Ishikawa (cell line): ENCODE results near the gene COL28A1.

Source experiments
- CEBPB ChIP-seq: IDR thresholded peaks from 2 replicates; pipeline ENCODE4 v1.6.1; 2012
- CREB1 ChIP-seq: IDR thresholded peaks from 2 replicates; pipeline ENCODE4 v1.6.1; 2012; ENCODE audit warnings: low read depth
- EGR1 ChIP-seq: IDR thresholded peaks from 2 replicates; pipeline ENCODE4 v1.6.1; 2012
- EP300 ChIP-seq: IDR thresholded peaks from 2 replicates; pipeline ENCODE4 v1.6.1; 2012; ENCODE audit warnings: borderline replicate concordance
- FOXM1 ChIP-seq: IDR thresholded peaks from 2 replicates; pipeline ENCODE4 v1.6.1; 2012; ENCODE audit warnings: low read depth, borderline replicate concordance
- MAX ChIP-seq: IDR thresholded peaks from 2 replicates; pipeline ENCODE4 v1.6.1; 2012
- RAD21 ChIP-seq: IDR thresholded peaks from 2 replicates; pipeline ENCODE4 v1.6.1; 2012; ENCODE audit warnings: low read depth
- REST ChIP-seq: IDR thresholded peaks from 2 replicates; pipeline ENCODE4 v1.6.1; 2012; ENCODE audit warnings: low read depth, mild to moderate bottlenecking
- TAF1 ChIP-seq: IDR thresholded peaks from 2 replicates; pipeline ENCODE4 v1.6.1; 2012; ENCODE audit warnings: low read depth, mild to moderate bottlenecking
- TCF12 ChIP-seq: IDR thresholded peaks from 2 replicates; pipeline ENCODE4 v1.6.1; 2012; ENCODE audit warnings: low read depth
- TEAD4 ChIP-seq: IDR thresholded peaks from 2 replicates; pipeline ENCODE4 v1.6.1; 2012
- YY1 ChIP-seq: IDR thresholded peaks from 2 replicates; pipeline ENCODE4 v1.6.1; 2012; ENCODE audit warnings: low read depth
- ZBTB7A ChIP-seq: IDR thresholded peaks from 2 replicates; pipeline ENCODE4 v1.6.1; 2012; ENCODE audit warnings: low read depth

GRCh38 chr7:7354674-7355073 is 181.0 kb downstream of the COL28A1 start:
- TF ChIP-seq MAX (no peak), CREB1 (no peak), TAF1 (no peak), YY1 (no peak), REST (no peak), RAD21 (no peak), ZBTB7A (no peak), EP300 (no peak), TCF12 (peak; percentile 38; the same call in 1 of the 2 replicates), CEBPB (no peak), EGR1 (no peak), FOXM1 (no peak), TEAD4 (peak; percentile 78)
